HFF-Myc (cell line): Measurements from ENCODE around the gene IL20RB.
A peak's percentile ranks its signal among the peaks of the same experiment; 100 is the strongest.

ENCODE experiments used
- DNase-seq: peaks from one replicate; pipeline ENCODE4 v3.0.0-alpha.2; 2011; ENCODE audit warnings: low read depth; ENCODE audit errors: extremely low read depth
- H3K4me3 ChIP-seq: replicated peaks from 2 replicates; pipeline ENCODE4 v1.5.1; 2011; ENCODE audit warnings: low read depth, mild to moderate bottlenecking, control low read depth, low read length
- CTCF ChIP-seq: IDR thresholded peaks from 2 replicates; pipeline ENCODE4 v1.5.1; 2012; ENCODE audit warnings: mild to moderate bottlenecking, low read depth, low read length, control low read depth; ENCODE audit errors: missing control alignments

The IL20RB gene

GRCh38 chr3:136943436-136943835 lies 14.3 kb upstream of the IL20RB start:
- no peak for DNase-seq
- no peak for TF ChIP-seq CTCF
- no peak overlapping the region for H3K4me3 ChIP-seq

GRCh38 chr3:136946978-136947377 lies 10.8 kb upstream of the IL20RB start:
- TF ChIP-seq CTCF: no peak
- H3K4me3 ChIP-seq: no peak overlapping the region
- DNase-seq: no peak

GRCh38 chr3:136947477-136947876 lies 10.3 kb upstream of the IL20RB start:
- TF ChIP-seq CTCF: no peak
- H3K4me3 ChIP-seq: no peak overlapping the region
- no peak for DNase-seq

GRCh38 chr3:136949146-136949545 lies 8.6 kb upstream of the IL20RB start:
- TF ChIP-seq CTCF: no peak
- no peak overlapping the region for H3K4me3 ChIP-seq
- DNase-seq: no peak

- peak; percentile 6 for TF ChIP-seq CTCF
- DNase-seq: no peak
- no peak overlapping the region for H3K4me3 ChIP-seq
Measured at GRCh38 chr3:136949708-136950107, 8.1 kb upstream of the IL20RB start.

- no peak for DNase-seq
- TF ChIP-seq CTCF: no peak
- no peak overlapping the region for H3K4me3 ChIP-seq
Measured at GRCh38 chr3:136950623-136951022, 7.2 kb upstream of the IL20RB start.

- no peak for DNase-seq
- TF ChIP-seq CTCF: no peak
- H3K4me3 ChIP-seq: no peak overlapping the region
Measured at GRCh38 chr3:136952292-136952691, 5.5 kb upstream of the IL20RB start.
